ENCODE results near the gene CS.

The CS gene

DNA sequence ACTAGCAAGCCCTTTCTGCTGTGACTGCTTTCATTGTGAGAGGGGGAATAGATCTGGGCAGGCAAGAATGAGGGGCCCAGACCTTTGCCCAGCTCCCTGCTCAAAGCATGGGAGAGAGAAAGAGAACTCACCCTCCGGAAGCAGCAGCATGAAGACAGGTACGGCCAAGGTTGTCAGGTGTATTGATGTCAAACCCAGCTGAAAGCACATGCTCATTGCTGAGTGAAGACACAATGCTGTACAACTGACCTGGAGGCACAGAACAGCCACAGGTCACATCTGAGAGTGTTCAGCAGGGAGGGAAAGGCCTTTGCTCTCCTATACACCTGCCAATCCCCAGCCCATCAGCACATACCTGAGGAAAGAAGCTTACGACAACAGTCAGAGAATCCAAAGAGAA lies 47.5 kb downstream of the CS start:
- ATAC-seq: no peak
- TF ChIP-seq PPARA (CRISPR knock-in tag; IDR thresholded peaks at IDR 0.05; ENCODE audit: borderline replicate concordance): no peak
- no peak for TF ChIP-seq CREB5 (CRISPR knock-in tag; IDR thresholded peaks at IDR 0.05; ENCODE audit: low read depth)
- TF ChIP-seq ESRRG (CRISPR knock-in tag; IDR thresholded peaks at IDR 0.05): no peak
- no peak for TF ChIP-seq TCF4 (CRISPR knock-in tag; IDR thresholded peaks at IDR 0.05; ENCODE audit: borderline replicate concordance)
- no peak for TF ChIP-seq BACH2 (CRISPR knock-in tag; IDR thresholded peaks at IDR 0.05; ENCODE audit: borderline replicate concordance)
- TF ChIP-seq, protein P1, sequence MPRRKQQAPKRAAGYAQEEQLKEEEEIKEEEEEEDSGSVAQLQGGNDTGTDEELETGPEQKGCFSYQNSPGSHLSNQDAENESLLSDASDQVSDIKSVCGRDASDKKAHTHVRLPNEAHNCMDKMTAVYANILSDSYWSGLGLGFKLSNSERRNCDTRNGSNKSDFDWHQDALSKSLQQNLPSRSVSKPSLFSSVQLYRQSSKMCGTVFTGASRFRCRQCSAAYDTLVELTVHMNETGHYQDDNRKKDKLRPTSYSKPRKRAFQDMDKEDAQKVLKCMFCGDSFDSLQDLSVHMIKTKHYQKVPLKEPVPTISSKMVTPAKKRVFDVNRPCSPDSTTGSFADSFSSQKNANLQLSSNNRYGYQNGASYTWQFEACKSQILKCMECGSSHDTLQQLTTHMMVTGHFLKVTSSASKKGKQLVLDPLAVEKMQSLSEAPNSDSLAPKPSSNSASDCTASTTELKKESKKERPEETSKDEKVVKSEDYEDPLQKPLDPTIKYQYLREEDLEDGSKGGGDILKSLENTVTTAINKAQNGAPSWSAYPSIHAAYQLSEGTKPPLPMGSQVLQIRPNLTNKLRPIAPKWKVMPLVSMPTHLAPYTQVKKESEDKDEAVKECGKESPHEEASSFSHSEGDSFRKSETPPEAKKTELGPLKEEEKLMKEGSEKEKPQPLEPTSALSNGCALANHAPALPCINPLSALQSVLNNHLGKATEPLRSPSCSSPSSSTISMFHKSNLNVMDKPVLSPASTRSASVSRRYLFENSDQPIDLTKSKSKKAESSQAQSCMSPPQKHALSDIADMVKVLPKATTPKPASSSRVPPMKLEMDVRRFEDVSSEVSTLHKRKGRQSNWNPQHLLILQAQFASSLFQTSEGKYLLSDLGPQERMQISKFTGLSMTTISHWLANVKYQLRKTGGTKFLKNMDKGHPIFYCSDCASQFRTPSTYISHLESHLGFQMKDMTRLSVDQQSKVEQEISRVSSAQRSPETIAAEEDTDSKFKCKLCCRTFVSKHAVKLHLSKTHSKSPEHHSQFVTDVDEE (CRISPR knock-in tag; IDR thresholded peaks at IDR 0.05): no peak
- no peak for TF ChIP-seq PATZ1 (CRISPR knock-in tag; IDR thresholded peaks at IDR 0.05; ENCODE audit: borderline replicate concordance)
- TF ChIP-seq TOX (CRISPR knock-in tag; IDR thresholded peaks at IDR 0.05; ENCODE audit: borderline replicate concordance): no peak

GRCh38 chr12:56248711-56249110 lies 51.4 kb downstream of the CS start:
- TF ChIP-seq CSDC2 (CRISPR knock-in tag; IDR thresholded peaks at IDR 0.05) (no peak), ESRRG (CRISPR knock-in tag; IDR thresholded peaks at IDR 0.05) (no peak), ZNF8 (CRISPR knock-in tag; IDR thresholded peaks at IDR 0.05) (no peak), RARB (CRISPR knock-in tag; IDR thresholded peaks at IDR 0.05) (no peak), ZC3H10 (CRISPR knock-in tag; IDR thresholded peaks at IDR 0.05) (no peak), SNAI2 (CRISPR knock-in tag; IDR thresholded peaks at IDR 0.05) (no peak), CREB5 (CRISPR knock-in tag; IDR thresholded peaks at IDR 0.05; ENCODE audit: low read depth) (no peak), ISL1 (CRISPR knock-in tag; IDR thresholded peaks at IDR 0.05) (no peak), ZNF70 (CRISPR knock-in tag; IDR thresholded peaks at IDR 0.05) (no peak), ZNF565 (CRISPR knock-in tag; conservative IDR thresholded peaks at IDR 0.05; ENCODE audit: low read depth) (no peak), GLIS3 (CRISPR knock-in tag; IDR thresholded peaks at IDR 0.05) (no peak), PATZ1 (CRISPR knock-in tag; IDR thresholded peaks at IDR 0.05; ENCODE audit: borderline replicate concordance) (no peak)
- TF ChIP-seq, protein P2, sequence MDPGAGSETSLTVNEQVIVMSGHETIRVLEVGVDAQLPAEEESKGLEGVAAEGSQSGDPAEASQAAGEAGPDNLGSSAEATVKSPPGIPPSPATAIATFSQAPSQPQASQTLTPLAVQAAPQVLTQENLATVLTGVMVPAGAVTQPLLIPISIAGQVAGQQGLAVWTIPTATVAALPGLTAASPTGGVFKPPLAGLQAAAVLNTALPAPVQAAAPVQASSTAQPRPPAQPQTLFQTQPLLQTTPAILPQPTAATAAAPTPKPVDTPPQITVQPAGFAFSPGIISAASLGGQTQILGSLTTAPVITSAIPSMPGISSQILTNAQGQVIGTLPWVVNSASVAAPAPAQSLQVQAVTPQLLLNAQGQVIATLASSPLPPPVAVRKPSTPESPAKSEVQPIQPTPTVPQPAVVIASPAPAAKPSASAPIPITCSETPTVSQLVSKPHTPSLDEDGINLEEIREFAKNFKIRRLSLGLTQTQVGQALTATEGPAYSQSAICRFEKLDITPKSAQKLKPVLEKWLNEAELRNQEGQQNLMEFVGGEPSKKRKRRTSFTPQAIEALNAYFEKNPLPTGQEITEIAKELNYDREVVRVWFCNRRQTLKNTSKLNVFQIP (CRISPR knock-in tag; IDR thresholded peaks at IDR 0.05; ENCODE audit: borderline replicate concordance, low read depth): no peak
- TF ChIP-seq, protein P3, sequence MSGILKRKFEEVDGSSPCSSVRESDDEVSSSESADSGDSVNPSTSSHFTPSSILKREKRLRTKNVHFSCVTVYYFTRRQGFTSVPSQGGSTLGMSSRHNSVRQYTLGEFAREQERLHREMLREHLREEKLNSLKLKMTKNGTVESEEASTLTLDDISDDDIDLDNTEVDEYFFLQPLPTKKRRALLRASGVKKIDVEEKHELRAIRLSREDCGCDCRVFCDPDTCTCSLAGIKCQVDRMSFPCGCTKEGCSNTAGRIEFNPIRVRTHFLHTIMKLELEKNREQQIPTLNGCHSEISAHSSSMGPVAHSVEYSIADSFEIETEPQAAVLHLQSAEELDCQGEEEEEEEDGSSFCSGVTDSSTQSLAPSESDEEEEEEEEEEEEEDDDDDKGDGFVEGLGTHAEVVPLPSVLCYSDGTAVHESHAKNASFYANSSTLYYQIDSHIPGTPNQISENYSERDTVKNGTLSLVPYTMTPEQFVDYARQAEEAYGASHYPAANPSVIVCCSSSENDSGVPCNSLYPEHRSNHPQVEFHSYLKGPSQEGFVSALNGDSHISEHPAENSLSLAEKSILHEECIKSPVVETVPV (CRISPR knock-in tag; IDR thresholded peaks at IDR 0.05): no peak
- ATAC-seq: no peak; the same call in 2 of the 3 replicates

All from SK-N-SH treated with all-trans-retinoic acid at 6 μM for 48 hours (cell line).